Mesothelial cell of epicardium (in vitro differentiated cells): ENCODE results near the gene CDK2. TPM values are rescaled to one million over a fixed set of nuclear protein-coding genes. Genes with fewer than 3 reads are reported as not detected.
"Not testable (repeated sequence)": the region's sequence is repeated elsewhere in the genome, so short reads cannot be mapped to it uniquely, and the experiment has no call there.

Experiments used
- DNase-seq, 2 experiments: peaks; one replicate each; pipeline ENCODE4 v3.0.0; 2021; ENCODE audit warnings: low spot score in 2 of 2; ENCODE audit not compliant: unreplicated experiment in 2 of 2
- H3K27ac Mint-ChIP-seq: 2 replicates; pipeline ENCODE4 v1.8.0; 2021; ENCODE audit warnings: mixed read lengths
- H3K27me3 Mint-ChIP-seq: 2 replicates; pipeline ENCODE4 v1.8.0; 2021; ENCODE audit warnings: low read depth, mixed read lengths
- H3K36me3 Mint-ChIP-seq: 2 replicates; pipeline ENCODE4 v1.8.0; 2021; ENCODE audit warnings: mixed read lengths
- H3K4me1 Mint-ChIP-seq: 2 replicates; pipeline ENCODE4 v1.8.0; 2021; ENCODE audit warnings: mixed read lengths
- H3K4me3 Mint-ChIP-seq: 2 replicates; pipeline ENCODE4 v1.8.0; 2021; ENCODE audit warnings: mild to moderate bottlenecking, moderate library complexity, mixed read lengths
- H3K9me3 Mint-ChIP-seq: 2 replicates; pipeline ENCODE4 v1.8.0; 2021; ENCODE audit warnings: mixed read lengths
- total RNA-seq: library from RNA; stranded (reverse); gene quantifications from 3 replicates; pipeline ENCODE4 v1.2.1, GENCODE V29; 2021
- TF ChIP-seq, protein P1 (sequence below): fragments of 200-600 bp; sonication (generic); IDR thresholded peaks from one replicate; pipeline ENCODE4 v1.5.0; 2021; ENCODE audit warnings: antibody characterized with exemption; ENCODE audit not compliant: unreplicated experiment

The CDK2 gene
- total RNA-seq, result 52.0 to 54.0 TPM (median 52.4 TPM) in 3 replicates

DNA sequence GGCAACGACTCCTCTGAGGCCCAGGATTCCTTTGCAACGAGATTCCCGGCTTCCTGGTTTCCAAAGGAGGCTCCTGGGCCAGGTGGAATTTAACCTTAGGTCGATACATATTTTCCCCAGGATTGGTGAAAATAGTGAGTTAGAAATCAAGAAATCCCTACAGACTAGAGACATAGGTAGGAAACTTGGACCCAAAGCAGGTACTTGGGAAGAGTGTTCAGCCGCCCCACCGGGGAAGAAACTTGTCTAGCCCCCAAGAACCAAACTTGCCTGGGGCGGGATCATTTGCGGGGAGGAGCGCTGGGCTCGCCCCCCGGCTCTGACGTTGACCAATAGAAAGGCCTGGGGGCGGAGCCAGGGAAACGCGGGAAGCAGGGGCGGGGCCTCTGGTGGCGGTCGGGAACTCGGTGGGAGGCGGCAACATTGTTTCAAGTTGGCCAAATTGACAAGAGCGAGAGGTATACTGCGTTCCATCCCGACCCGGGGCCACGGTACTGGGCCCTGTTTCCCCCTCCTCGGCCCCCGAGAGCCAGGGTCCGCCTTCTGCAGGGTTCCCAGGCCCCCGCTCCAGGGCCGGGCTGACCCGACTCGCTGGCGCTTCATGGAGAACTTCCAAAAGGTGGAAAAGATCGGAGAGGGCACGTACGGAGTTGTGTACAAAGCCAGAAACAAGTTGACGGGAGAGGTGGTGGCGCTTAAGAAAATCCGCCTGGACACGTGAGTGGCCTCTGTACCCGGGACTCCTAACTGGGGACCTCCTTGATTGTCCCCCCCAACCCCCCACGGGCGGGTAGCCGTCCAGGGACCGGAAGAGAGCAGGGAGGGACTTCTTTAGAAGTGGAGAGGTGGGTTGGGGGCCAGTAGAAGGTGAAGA is at the start of gene CDK2:
TSS of gene CDK2 (plus strand) at position 423 of the 874 bp plus-strand sequence. CDS start at position 602, 179 bp downstream.
- H3K4me3 Mint-ChIP-seq, result peak within 1 kb of the TSS; percentile 98
- no peaks in the 10 kb centered on the region for H3K9me3 Mint-ChIP-seq
- peaks cover 3% of the 10 kb centered on the region for H3K36me3 Mint-ChIP-seq
- peaks cover 29% of the 10 kb centered on the region for H3K4me1 Mint-ChIP-seq
- H3K27me3 Mint-ChIP-seq, result no peaks in the 10 kb centered on the region
- peak; percentile 90 to 96 for DNase-seq
- TF ChIP-seq, protein P1, sequence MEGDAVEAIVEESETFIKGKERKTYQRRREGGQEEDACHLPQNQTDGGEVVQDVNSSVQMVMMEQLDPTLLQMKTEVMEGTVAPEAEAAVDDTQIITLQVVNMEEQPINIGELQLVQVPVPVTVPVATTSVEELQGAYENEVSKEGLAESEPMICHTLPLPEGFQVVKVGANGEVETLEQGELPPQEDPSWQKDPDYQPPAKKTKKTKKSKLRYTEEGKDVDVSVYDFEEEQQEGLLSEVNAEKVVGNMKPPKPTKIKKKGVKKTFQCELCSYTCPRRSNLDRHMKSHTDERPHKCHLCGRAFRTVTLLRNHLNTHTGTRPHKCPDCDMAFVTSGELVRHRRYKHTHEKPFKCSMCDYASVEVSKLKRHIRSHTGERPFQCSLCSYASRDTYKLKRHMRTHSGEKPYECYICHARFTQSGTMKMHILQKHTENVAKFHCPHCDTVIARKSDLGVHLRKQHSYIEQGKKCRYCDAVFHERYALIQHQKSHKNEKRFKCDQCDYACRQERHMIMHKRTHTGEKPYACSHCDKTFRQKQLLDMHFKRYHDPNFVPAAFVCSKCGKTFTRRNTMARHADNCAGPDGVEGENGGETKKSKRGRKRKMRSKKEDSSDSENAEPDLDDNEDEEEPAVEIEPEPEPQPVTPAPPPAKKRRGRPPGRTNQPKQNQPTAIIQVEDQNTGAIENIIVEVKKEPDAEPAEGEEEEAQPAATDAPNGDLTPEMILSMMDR, result no peak
- H3K27ac Mint-ChIP-seq, result peak within 1 kb of the TSS; percentile 88

DNA sequence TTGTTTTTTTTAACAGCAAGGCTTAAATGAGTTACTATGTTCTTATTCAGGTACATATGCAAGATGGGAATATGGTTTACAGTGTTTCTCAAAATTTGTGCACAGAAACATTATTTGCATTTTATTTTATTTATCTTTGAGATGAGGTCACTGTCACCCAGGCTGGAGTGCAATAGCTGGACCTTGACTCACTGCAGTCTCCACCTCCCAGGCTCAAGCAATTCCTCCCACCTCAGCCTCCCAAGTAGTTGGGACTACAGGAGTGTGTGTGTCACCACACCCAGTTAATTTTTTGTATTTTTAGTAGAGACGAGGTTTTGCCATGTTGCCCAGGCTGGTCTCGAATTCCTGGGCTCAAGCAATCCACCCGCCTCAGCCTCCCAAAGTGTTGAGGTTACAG is 47.6 kb upstream of the CDK2 start:
- not testable (repeated sequence) for H3K27ac Mint-ChIP-seq, DNase-seq

DNA sequence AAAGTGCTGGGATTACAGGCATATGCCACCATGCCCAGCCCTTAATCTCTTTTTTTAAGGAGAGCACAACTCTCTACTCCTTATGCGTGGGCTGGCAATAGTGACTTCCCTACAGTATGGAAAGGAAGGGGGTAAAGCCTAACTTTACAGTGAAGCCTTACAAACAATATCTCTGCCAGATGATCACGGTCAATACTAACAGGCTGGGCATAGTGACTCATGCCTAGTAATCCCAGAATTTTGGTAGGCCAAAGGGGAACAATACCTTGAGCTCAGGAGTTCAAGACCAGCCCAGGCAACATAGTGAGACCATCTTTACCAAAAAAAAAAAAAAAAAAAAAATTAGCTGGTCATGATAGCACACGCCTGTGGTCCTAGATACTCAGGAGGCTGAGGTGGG is 44.5 kb upstream of the CDK2 start:
- Mint-ChIP-seq H3K4me1 (peaks cover 16% of the 10 kb centered on the region), H3K27ac (no peak overlapping the region), H3K9me3 (no peaks in the 10 kb centered on the region), H3K36me3 (peaks cover 3% of the 10 kb centered on the region), H3K4me3 (no peak overlapping the region), H3K27me3 (no peaks in the 10 kb centered on the region)
- no peak for DNase-seq
- TF ChIP-seq, protein P1, result no peak

More for the DNA sequence above, 47.6 kb upstream of the CDK2 start:
- not testable (repeated sequence) for H3K4me1 Mint-ChIP-seq, H3K9me3 Mint-ChIP-seq, H3K36me3 Mint-ChIP-seq, H3K4me3 Mint-ChIP-seq, H3K27me3 Mint-ChIP-seq

DNA sequence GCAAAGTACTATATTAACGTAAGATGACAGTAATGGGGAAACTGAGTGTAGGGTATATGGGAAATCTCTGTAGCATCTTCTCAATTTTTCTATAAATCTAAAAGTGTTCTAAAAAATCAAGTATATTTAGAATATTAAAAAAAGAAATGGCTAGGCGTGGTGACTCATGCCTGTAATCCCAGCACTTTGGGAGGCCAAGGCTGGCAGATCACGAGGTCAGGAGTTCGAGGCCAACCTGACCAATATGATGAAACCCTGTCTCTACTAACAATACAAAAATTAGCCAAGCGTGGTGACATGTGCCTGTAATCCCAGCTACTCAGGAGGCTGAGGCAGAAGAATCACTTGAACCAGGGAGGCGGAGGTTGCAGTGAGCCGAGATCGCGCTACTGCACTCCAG is 43.0 kb upstream of the CDK2 start:
- H3K9me3 Mint-ChIP-seq, H3K36me3 Mint-ChIP-seq, H3K27me3 Mint-ChIP-seq, H3K27ac Mint-ChIP-seq, H3K4me3 Mint-ChIP-seq, DNase-seq: not testable (repeated sequence)
- H3K4me1 Mint-ChIP-seq, result peaks cover 20% of the 10 kb centered on the region

DNA sequence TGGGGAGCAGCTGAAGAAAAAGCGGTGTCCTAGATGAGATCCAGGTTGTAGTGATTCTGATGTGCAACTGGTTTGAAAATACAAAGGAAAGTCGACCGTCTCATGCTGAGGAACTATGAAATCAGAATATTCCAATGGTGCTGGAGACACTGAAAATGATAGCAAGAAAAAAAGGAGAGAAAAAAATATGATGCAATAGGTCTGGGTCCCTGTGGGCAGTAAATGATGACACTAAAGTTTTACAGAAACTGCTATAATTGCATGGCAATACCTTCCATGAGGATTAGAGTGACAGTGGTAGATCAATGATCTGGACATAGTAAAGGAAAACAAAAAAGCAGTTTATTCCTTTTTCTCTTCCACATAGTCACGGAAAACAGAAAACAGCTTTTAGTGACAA is 41.3 kb upstream of the CDK2 start:
- Mint-ChIP-seq H3K4me3 (peak overlapping the region; percentile 99), H3K36me3 (peaks cover 3% of the 10 kb centered on the region), H3K9me3 (no peaks in the 10 kb centered on the region), H3K4me1 (peaks cover 32% of the 10 kb centered on the region), H3K27me3 (no peaks in the 10 kb centered on the region), H3K27ac (peak overlapping the region; percentile 100)
- TF ChIP-seq, protein P1, result no peak
- no peak for DNase-seq

DNA sequence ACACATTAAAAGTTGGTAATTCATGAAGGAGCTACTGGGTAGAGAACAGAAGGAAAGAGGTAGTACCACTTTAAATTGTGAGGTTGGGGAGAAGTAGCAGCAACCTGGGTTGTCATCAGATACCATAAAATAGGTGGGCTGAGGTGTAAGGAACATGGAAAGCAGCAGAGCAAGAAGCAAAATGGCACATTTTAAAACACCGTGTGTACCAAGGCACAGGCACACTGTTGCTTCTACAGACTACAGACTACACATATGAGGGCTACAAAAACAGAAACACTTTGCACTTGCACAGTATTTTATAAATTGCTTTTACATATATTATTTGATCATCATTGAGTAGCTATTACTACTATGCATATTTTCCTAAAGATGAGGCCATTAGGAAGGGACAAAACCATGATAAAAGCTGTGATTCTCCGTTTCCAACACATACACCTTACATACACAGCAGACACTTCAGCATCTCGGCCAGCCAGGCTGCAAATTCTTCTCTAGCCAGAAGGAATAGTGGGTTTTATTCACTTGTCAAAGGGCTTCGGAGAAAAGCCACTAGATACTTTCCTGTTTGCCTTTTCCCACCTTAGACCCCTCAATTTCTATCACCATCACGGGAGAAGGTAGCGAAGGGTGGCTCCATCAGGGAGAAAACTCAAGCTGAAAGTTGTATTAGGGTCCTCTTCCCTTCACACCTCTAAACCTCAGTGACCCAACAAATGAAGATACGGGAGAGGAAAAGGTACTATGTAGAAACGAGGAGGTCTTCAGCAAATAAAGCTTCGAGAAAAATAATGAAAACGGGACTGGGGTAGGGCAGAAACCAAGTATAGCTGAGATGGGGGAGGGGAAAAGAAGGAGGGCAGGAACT is 40.5 kb upstream of the CDK2 start:
- H3K27me3 Mint-ChIP-seq, result no peaks in the 10 kb centered on the region

More for the DNA sequence above, 40.5 kb upstream of the CDK2 start:
- TF ChIP-seq, protein P1, result no peak
- H3K4me3 Mint-ChIP-seq, result peak overlapping the region; percentile 99
- no peaks in the 10 kb centered on the region for H3K9me3 Mint-ChIP-seq
- peaks cover 39% of the 10 kb centered on the region for H3K4me1 Mint-ChIP-seq
- DNase-seq, result no peak
- peaks cover 3% of the 10 kb centered on the region for H3K36me3 Mint-ChIP-seq
- H3K27ac Mint-ChIP-seq, result peak overlapping the region; percentile 100
